KMS-11 (cell line): ENCODE measurements around the gene PLP2.

Source experiments
- H2AFZ ChIP-seq: fragments of 200-600 bp; sonication (generic); 2 replicates; pipeline ENCODE4 v1.6.1; 2016; ENCODE audit warnings: antibody characterized with exemption, mixed run types, low read depth
- H3K27ac ChIP-seq: fragments of 200-600 bp; sonication (generic); 2 replicates; pipeline ENCODE4 v1.6.1; 2016; ENCODE audit warnings: mild to moderate bottlenecking, mixed run types
- H3K27me3 ChIP-seq: fragments of 200-600 bp; sonication (generic); 2 replicates; pipeline ENCODE4 v1.6.1; 2017; ENCODE audit warnings: mild to moderate bottlenecking, low read depth, mixed run types, moderate library complexity; ENCODE audit not compliant: insufficient read depth
- H3K36me3 ChIP-seq: fragments of 200-600 bp; sonication (generic); 2 replicates; pipeline ENCODE4 v1.6.1; 2017; ENCODE audit warnings: mild to moderate bottlenecking, mixed run types; ENCODE audit not compliant: insufficient read depth
- H3K4me1 ChIP-seq: fragments of 200-600 bp; sonication (generic); 2 replicates; pipeline ENCODE4 v1.6.1; 2016; ENCODE audit warnings: mild to moderate bottlenecking, low read depth, mixed run types; ENCODE audit not compliant: poor library complexity, severe bottlenecking
- H3K4me2 ChIP-seq: fragments of 200-600 bp; sonication (generic); 2 replicates; pipeline ENCODE4 v1.7.0; 2016; ENCODE audit warnings: mild to moderate bottlenecking, mixed run types
- H3K4me3 ChIP-seq: fragments of 200-600 bp; sonication (generic); IDR thresholded peaks from 2 replicates; pipeline ENCODE4 v1.6.1; 2017; ENCODE audit warnings: low read depth, low read length, mixed read lengths; ENCODE audit not compliant: insufficient read depth
- H3K79me2 ChIP-seq: fragments of 200-600 bp; sonication (generic); 2 replicates; pipeline ENCODE4 v1.6.1; 2016; ENCODE audit warnings: low read depth, mixed run types; ENCODE audit not compliant: insufficient read depth
- H3K9ac ChIP-seq: fragments of 200-600 bp; sonication (generic); 2 replicates; pipeline ENCODE4 v1.6.1; 2016; ENCODE audit warnings: mild to moderate bottlenecking, mixed run types
- H4K20me1 ChIP-seq: fragments of 200-600 bp; sonication (generic); 2 replicates; pipeline ENCODE4 v1.6.1; 2016; ENCODE audit warnings: mild to moderate bottlenecking, mixed run types; ENCODE audit not compliant: insufficient read depth
- TF ChIP-seq, protein P1 (sequence below): fragments of 200-600 bp; sonication (generic); conservative IDR thresholded peaks from 2 replicates; pipeline ENCODE4 v1.6.1; 2017; ENCODE audit warnings: low read depth, mild to moderate bottlenecking, antibody characterized with exemption, low read length, moderate library complexity, mixed read lengths

The PLP2 gene

DNA sequence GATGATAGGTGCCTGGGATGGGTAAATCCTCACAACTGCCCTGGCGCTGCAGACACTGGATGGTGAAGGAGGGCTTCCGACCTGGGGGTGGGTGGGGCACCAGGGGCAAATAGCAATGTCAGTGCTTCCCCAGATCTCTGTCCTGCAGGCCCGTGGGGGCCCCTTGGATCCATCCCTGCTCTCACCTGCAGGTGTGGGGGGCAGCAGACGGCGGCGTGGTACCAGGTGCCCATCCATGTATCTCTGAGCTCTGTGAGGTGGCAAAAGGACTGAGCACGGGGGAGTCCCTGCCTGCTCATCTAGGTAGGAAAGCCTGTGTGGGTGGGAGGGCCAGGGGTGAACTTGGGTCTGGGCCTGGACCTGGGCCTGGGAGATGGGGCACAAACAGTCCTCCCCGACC lies 34.8 kb downstream of the PLP2 start:
- Histone ChIP-seq H3K27me3 (no peaks in the 10 kb centered on the region), H4K20me1 (no peaks in the 10 kb centered on the region), H2AFZ (no peak overlapping the region)

DNA sequence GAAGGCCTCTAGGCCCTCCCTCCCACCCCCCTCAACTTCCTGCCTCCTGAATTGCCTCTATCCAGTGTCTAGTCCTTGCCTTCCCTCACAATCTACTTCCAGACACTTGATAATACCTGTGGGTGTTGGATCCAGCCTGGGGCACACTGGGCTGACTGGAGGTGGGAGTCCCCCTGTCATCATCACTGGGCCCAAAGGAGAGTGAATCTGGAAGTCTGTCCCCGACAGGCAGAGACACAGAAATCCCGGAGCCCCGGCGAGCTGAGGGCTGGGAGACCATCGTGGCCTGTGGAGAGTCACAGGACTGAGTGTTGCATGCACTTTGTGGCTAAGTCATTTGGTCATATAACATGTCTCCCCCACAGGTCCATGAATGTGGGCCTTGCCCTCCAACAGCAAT lies 36.7 kb downstream of the PLP2 start:
- Histone ChIP-seq H3K4me1 (no peaks in the 10 kb centered on the region), H4K20me1 (no peaks in the 10 kb centered on the region), H3K79me2 (no peaks in the 10 kb centered on the region), H3K9ac (no peak overlapping the region), H3K36me3 (no peaks in the 10 kb centered on the region), H3K27ac (no peak overlapping the region), H3K4me2 (no peak overlapping the region), H3K4me3 (no peak overlapping the region), H2AFZ (no peak overlapping the region), H3K27me3 (no peaks in the 10 kb centered on the region)
- TF ChIP-seq, protein P1, sequence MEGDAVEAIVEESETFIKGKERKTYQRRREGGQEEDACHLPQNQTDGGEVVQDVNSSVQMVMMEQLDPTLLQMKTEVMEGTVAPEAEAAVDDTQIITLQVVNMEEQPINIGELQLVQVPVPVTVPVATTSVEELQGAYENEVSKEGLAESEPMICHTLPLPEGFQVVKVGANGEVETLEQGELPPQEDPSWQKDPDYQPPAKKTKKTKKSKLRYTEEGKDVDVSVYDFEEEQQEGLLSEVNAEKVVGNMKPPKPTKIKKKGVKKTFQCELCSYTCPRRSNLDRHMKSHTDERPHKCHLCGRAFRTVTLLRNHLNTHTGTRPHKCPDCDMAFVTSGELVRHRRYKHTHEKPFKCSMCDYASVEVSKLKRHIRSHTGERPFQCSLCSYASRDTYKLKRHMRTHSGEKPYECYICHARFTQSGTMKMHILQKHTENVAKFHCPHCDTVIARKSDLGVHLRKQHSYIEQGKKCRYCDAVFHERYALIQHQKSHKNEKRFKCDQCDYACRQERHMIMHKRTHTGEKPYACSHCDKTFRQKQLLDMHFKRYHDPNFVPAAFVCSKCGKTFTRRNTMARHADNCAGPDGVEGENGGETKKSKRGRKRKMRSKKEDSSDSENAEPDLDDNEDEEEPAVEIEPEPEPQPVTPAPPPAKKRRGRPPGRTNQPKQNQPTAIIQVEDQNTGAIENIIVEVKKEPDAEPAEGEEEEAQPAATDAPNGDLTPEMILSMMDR, result no peak

More for the DNA sequence above, 34.8 kb downstream of the PLP2 start:
- TF ChIP-seq, protein P1, result no peak
- Histone ChIP-seq H3K4me3 (no peak overlapping the region), H3K4me2 (no peak overlapping the region), H3K36me3 (no peaks in the 10 kb centered on the region), H3K79me2 (no peaks in the 10 kb centered on the region), H3K27ac (no peak overlapping the region), H3K9ac (no peak overlapping the region), H3K4me1 (no peaks in the 10 kb centered on the region)

DNA sequence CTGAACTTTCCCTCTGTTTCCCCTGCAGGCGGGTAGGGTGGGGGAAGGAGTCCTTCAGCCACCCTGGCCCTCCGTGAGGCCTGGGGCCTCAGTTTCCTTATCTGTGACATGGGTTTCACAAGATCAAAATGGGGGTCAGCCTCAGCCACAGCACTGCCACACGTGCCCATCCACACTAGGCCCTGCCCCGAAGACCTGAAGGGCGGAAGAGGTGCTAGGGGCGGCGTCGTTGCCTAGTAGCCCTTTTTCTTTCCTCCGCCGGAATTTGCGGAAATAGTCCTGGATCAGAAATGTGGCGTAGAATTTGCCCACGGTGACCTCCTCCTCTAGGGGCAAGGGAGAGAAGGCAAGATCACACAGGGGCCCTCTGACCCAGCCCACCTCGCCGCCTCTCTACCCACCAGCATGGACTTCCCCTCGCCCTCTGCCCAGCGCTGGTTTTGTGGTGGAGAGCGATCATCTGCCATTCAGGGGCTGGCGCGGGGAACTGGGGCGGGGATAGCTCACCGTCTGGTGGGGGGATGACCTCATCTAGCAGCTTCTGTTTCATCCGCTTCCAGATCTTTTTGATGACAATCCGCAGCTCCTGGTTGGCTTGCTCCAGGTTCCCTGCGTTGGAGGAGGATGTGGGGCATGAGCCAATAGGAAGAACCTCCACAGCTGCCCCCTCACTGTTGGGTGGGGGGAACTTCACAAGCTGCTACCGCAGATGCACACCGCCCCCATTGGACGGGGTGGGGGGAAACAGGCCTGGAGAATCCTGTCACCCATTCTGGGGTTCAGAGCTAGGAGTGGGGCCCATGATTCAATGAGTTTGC lies 37.9 kb downstream of the PLP2 start:
- no peaks in the 10 kb centered on the region for H4K20me1 ChIP-seq
- no peak overlapping the region for H2AFZ ChIP-seq
- H3K36me3 ChIP-seq, result no peaks in the 10 kb centered on the region
- no peaks in the 10 kb centered on the region for H3K79me2 ChIP-seq
- H3K27me3 ChIP-seq, result no peaks in the 10 kb centered on the region
- H3K4me3 ChIP-seq, result no peak overlapping the region
- H3K9ac ChIP-seq, result no peak overlapping the region
- no peaks in the 10 kb centered on the region for H3K4me1 ChIP-seq
- H3K4me2 ChIP-seq, result no peak overlapping the region
- no peak overlapping the region for H3K27ac ChIP-seq
- TF ChIP-seq, protein P1, result no peak

- TF ChIP-seq, protein P1, result no peak
- no peaks in the 10 kb centered on the region for H3K36me3 ChIP-seq
- no peaks in the 10 kb centered on the region for H3K79me2 ChIP-seq
- no peak overlapping the region for H3K4me2 ChIP-seq
- H2AFZ ChIP-seq, result no peak overlapping the region
- no peaks in the 10 kb centered on the region for H3K4me1 ChIP-seq
- H3K27me3 ChIP-seq, result no peaks in the 10 kb centered on the region
- no peak overlapping the region for H3K27ac ChIP-seq
- no peaks in the 10 kb centered on the region for H4K20me1 ChIP-seq
- H3K9ac ChIP-seq, result no peak overlapping the region
- no peak overlapping the region for H3K4me3 ChIP-seq
Observed at GRCh38 chrX:49210406-49210805, 38.7 kb downstream of the PLP2 start.
